HCT116 (cell line): ENCODE results near the gene HLA-F.

Experiments
- CTCF ChIP-seq, 3 experiments: fragments of 200-600 bp in 1 of 3; sonication (generic) in 1 of 3; IDR thresholded peaks in 2 of 3; conservative IDR thresholded peaks in 1 of 3; 2 replicates each; pipeline ENCODE4 v1.5.1; 2012 to 2017; ENCODE audit warnings: low read depth in 2 of 3, low read length in 2 of 3, antibody characterized with exemption in 1 of 3, borderline replicate concordance in 1 of 3, control low read depth in 1 of 3, mild to moderate bottlenecking in 1 of 3, mixed read lengths in 1 of 3, mixed run types in 1 of 3, moderate library complexity in 1 of 3; ENCODE audit not compliant: insufficient read depth in 1 of 3
- ZBTB33 ChIP-seq: IDR thresholded peaks from 2 replicates; pipeline ENCODE4 v1.6.1; 2011; ENCODE audit warnings: mild to moderate bottlenecking, low read length, moderate library complexity; ENCODE audit not compliant: insufficient replicate concordance; ENCODE audit errors: extremely low read depth

- no peak for TF ChIP-seq ZBTB33
- TF ChIP-seq CTCF (IDR thresholded peaks at IDR 0.05 in 2 of 3, conservative IDR thresholded peaks at IDR 0.05 in 1 of 3; ENCODE audit: borderline replicate concordance in 1 of 3, insufficient read depth in 1 of 3, low read depth in 2 of 3, low read length in 2 of 3) = no peak
Measured at GRCh38 chr6:29734046-29735018, 11.1 kb downstream of the HLA-F start.
